Measurements from ENCODE around the gene RRP12. TPM values are rescaled to one million over a fixed set of nuclear protein-coding genes. Genes with fewer than 3 reads are reported as not detected.

Gene RRP12
- total RNA-seq, 1 experiment from 2014 or later = 86.2 TPM

GRCh38 chr10:97327348-97328294 lies 73.5 kb downstream of the RRP12 start:
- DNase-seq (ENCODE audit: low spot score) = no peak
- H3K4me3 ChIP-seq (ENCODE audit: low read depth, low read length, poor library complexity, severe bottlenecking) = no peak overlapping the region
- intact Hi-C loops (cut with micrococcal nuclease; ENCODE audit: unreplicated experiment) = no loop called here
- no peak overlapping the region for H3K27ac ChIP-seq (ENCODE audit: low read depth, low read length, poor library complexity, severe bottlenecking)
- no peaks in the 10 kb centered on the region for H3K4me1 ChIP-seq (ENCODE audit: insufficient read depth, low read length, poor library complexity, severe bottlenecking)
- ChIA-PET CTCF (interaction anchor here (0.7 kb wide), 1 partner anchor 178 kb away, joined by 3 read pairs; no protein-coding TSS in a partner anchor), POLR2A (ENCODE audit: low non-redundant PET) (no interaction called here)
- no peak for TF ChIP-seq CTCF (conservative IDR thresholded peaks at IDR 0.05; ENCODE audit: low read depth, low read length)
- TF ChIP-seq EZH2 (IDR thresholded peaks at IDR 0.05; ENCODE audit: borderline replicate concordance, low read depth, low read length, poor library complexity, severe bottlenecking) = no peak
- no peaks in the 10 kb centered on the region for H3K9me3 ChIP-seq (ENCODE audit: low read depth, low read length, poor library complexity, severe bottlenecking)
- BruUV-seq (replicated peaks) = no TSS peak
- H3K27me3 ChIP-seq (replicated peaks; ENCODE audit: insufficient read depth, low read depth, low read length, poor library complexity) = no peaks in the 10 kb centered on the region
- H3K36me3 ChIP-seq (ENCODE audit: insufficient read depth, low read length, poor library complexity, severe bottlenecking) = no peaks in the 10 kb centered on the region

GRCh38 chr10:97325754-97326153 lies 75.4 kb downstream of the RRP12 start:
- no peaks in the 10 kb centered on the region for H3K9me3 ChIP-seq (ENCODE audit: low read depth, low read length, poor library complexity, severe bottlenecking)
- intact Hi-C loops (cut with micrococcal nuclease; ENCODE audit: unreplicated experiment) = no loop called here
- H3K27ac ChIP-seq (ENCODE audit: low read depth, low read length, poor library complexity, severe bottlenecking) = no peak overlapping the region
- no peak for DNase-seq (ENCODE audit: low spot score)
- H3K4me3 ChIP-seq (ENCODE audit: low read depth, low read length, poor library complexity, severe bottlenecking) = no peak overlapping the region
- no TSS peak for BruUV-seq (replicated peaks)
- no peaks in the 10 kb centered on the region for H3K4me1 ChIP-seq (ENCODE audit: insufficient read depth, low read length, poor library complexity, severe bottlenecking)
- TF ChIP-seq CTCF (conservative IDR thresholded peaks at IDR 0.05; ENCODE audit: low read depth, low read length) = no peak
- no peak for TF ChIP-seq EZH2 (IDR thresholded peaks at IDR 0.05; ENCODE audit: borderline replicate concordance, low read depth, low read length, poor library complexity, severe bottlenecking)
- CTCF ChIA-PET = no interaction called here
- H3K36me3 ChIP-seq (ENCODE audit: insufficient read depth, low read length, poor library complexity, severe bottlenecking) = no peaks in the 10 kb centered on the region
- H3K27me3 ChIP-seq (replicated peaks; ENCODE audit: insufficient read depth, low read depth, low read length, poor library complexity) = peaks cover 10% of the 10 kb centered on the region
- POLR2A ChIA-PET (ENCODE audit: low non-redundant PET) = no interaction called here

GRCh38 chr10:97323501-97323900 lies 77.6 kb downstream of the RRP12 start:
- no TSS peak for BruUV-seq (replicated peaks)
- ChIA-PET POLR2A (ENCODE audit: low non-redundant PET) (no interaction called here), CTCF (no interaction called here)
- Histone ChIP-seq H3K27ac (ENCODE audit: low read depth, low read length, poor library complexity, severe bottlenecking) (no peak overlapping the region), H3K4me1 (ENCODE audit: insufficient read depth, low read length, poor library complexity, severe bottlenecking) (no peaks in the 10 kb centered on the region), H3K4me3 (ENCODE audit: low read depth, low read length, poor library complexity, severe bottlenecking) (no peak overlapping the region), H3K9me3 (ENCODE audit: low read depth, low read length, poor library complexity, severe bottlenecking) (no peaks in the 10 kb centered on the region), H3K36me3 (ENCODE audit: insufficient read depth, low read length, poor library complexity, severe bottlenecking) (no peaks in the 10 kb centered on the region), H3K27me3 (replicated peaks; ENCODE audit: insufficient read depth, low read depth, low read length, poor library complexity) (peaks cover 21% of the 10 kb centered on the region)
- no peak for TF ChIP-seq EZH2 (IDR thresholded peaks at IDR 0.05; ENCODE audit: borderline replicate concordance, low read depth, low read length, poor library complexity, severe bottlenecking)
- no peak for TF ChIP-seq CTCF (conservative IDR thresholded peaks at IDR 0.05; ENCODE audit: low read depth, low read length)
- intact Hi-C loops (cut with micrococcal nuclease; ENCODE audit: unreplicated experiment) = no loop called here
- no peak for DNase-seq (ENCODE audit: low spot score)
